K562 (cell line): Measurements from ENCODE around the gene CCDC106.

Experiments used
- BRCA1 ChIP-seq, 2 experiments: fragments of 450-650 bp in 1 of 2; sonication (generic) in 1 of 2; formaldehyde crosslinking in 1 of 2; IDR thresholded peaks; 2 replicates each; pipeline versions ENCODE4 v1.5.0 to v1.6.1; 2017 to 2020; ENCODE audit warnings: mild to moderate bottlenecking in 1 of 2, missing genetic modification reagents in 1 of 2
- EGR1 ChIP-seq: fragments of 450-650 bp; conservative IDR thresholded peaks from 2 replicates; pipeline ENCODE4 v1.6.1; 2017; ENCODE audit warnings: mild to moderate bottlenecking
- HMGN3 ChIP-seq: IDR thresholded peaks from 2 replicates; pipeline ENCODE4 v1.6.1; 2011; ENCODE audit warnings: borderline replicate concordance, low read depth, mild to moderate bottlenecking, mixed read lengths, low read length; ENCODE audit not compliant: insufficient read length; ENCODE audit errors: extremely low read depth
- MCM3 ChIP-seq: fragments of 450-650 bp; IDR thresholded peaks from 2 replicates; pipeline ENCODE4 v1.6.1; 2016
- POLR2AphosphoS5 ChIP-seq: IDR thresholded peaks from 2 replicates; pipeline ENCODE4 v1.6.1; 2011; ENCODE audit warnings: mild to moderate bottlenecking, low read depth, low read length, moderate library complexity; ENCODE audit not compliant: control insufficient read depth, insufficient read depth
- POLR2G ChIP-seq: fragments of 200-400 bp; formaldehyde crosslinking; IDR thresholded peaks from 2 replicates; pipeline ENCODE4 v1.6.1; 2017; ENCODE audit warnings: low read depth, mild to moderate bottlenecking, antibody characterized with exemption, low read length, moderate library complexity
- SMC3 ChIP-seq: conservative IDR thresholded peaks from 2 replicates; pipeline ENCODE4 v1.6.1; 2011; ENCODE audit warnings: low read depth, low read length, improper control_type of control experiment; ENCODE audit not compliant: insufficient read depth
- SRF ChIP-seq, 2 experiments: fragments of 250-450, 450-650 bp in 1 of 2; sonication (Bioruptor Pico) in 1 of 2; sonication (generic) in 1 of 2; formaldehyde crosslinking; IDR thresholded peaks; 2 replicates each; pipeline versions ENCODE4 v1.5.0 to v1.5.1; 2020 to 2022; ENCODE audit warnings: mild to moderate bottlenecking in 1 of 2, missing genetic modification reagents in 1 of 2
- ZNF217 ChIP-seq: sonication (generic); formaldehyde crosslinking; IDR thresholded peaks from 2 replicates; pipeline ENCODE4 v1.8.0; 2022; ENCODE audit warnings: mild to moderate bottlenecking, missing genetic modification reagents
- ZNF354B ChIP-seq: fragments of 250-450 bp; sonication (Bioruptor Pico); IDR thresholded peaks from 2 replicates; pipeline ENCODE4 v1.4.0; 2020
- TF ChIP-seq, protein P1 (sequence below): sonication (generic); formaldehyde crosslinking; IDR thresholded peaks from 2 replicates; pipeline ENCODE4 v1.8.1; 2023; ENCODE audit warnings: mild to moderate bottlenecking, missing genetic modification reagents
- TF ChIP-seq, protein P2 (sequence below): fragments of 200-600 bp; sonication (generic); IDR thresholded peaks from one replicate; pipeline ENCODE4 v1.6.1; 2012; ENCODE audit warnings: mild to moderate bottlenecking, low read depth, low read length, inconsistent platforms
- TF ChIP-seq, protein P3 (sequence below), 2 experiments: fragments of 450-650 bp; IDR thresholded peaks; 2 replicates each; pipeline ENCODE4 v1.6.1; 2016

DNA sequence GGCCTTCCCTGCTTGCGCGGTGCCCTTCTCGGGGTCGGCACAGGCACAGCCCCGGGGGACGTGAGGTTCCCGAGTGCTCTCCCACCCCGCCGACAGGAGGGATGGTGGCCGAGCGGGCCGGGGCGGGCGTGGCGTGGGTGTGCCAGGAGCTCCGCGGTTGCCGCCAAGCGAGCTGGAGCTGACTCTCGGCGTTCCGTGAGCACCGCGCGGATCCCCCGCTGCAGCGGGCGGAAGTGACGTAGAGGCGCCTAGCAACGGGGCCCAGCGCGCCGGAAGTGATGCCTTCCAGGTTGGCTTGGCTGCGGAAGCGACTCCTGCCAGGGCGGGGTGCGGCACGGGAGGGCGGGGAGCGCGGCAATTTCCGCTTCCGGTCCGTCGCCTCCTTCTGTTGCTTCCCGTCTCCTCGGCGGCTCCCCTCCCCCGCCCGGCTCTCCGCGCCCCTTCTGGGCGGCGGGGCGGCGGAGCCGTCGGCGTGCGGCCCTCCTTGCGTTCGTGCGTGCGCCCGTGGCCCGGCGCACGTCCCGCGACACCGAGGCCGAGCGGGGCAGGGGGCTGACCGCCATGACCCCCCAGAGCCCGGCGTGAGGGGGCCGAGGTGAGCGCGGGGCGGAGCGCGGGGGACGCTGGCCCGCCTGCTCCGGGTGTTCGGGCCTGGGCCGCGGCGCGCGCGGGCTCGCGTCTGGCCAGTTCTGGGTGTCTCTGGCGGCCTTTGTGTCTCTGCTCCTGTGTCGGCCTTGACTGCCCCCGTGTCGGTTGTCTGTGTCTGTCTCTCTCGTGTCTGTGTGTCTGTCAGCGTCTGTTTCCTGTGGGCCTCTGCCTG is 27.0 kb downstream of the CCDC106 start, which contains the start of gene EPN1:
- TF ChIP-seq ZNF217 = no peak
- no peak for TF ChIP-seq MCM3
- TF ChIP-seq POLR2G = peak; percentile 90
- TF ChIP-seq, protein P1, sequence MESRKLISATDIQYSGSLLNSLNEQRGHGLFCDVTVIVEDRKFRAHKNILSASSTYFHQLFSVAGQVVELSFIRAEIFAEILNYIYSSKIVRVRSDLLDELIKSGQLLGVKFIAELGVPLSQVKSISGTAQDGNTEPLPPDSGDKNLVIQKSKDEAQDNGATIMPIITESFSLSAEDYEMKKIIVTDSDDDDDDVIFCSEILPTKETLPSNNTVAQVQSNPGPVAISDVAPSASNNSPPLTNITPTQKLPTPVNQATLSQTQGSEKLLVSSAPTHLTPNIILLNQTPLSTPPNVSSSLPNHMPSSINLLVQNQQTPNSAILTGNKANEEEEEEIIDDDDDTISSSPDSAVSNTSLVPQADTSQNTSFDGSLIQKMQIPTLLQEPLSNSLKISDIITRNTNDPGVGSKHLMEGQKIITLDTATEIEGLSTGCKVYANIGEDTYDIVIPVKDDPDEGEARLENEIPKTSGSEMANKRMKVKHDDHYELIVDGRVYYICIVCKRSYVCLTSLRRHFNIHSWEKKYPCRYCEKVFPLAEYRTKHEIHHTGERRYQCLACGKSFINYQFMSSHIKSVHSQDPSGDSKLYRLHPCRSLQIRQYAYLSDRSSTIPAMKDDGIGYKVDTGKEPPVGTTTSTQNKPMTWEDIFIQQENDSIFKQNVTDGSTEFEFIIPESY (CRISPR knock-in tag) = no peak
- TF ChIP-seq ZNF354B (CRISPR knock-in tag) = no peak
- TF ChIP-seq, protein P2, sequence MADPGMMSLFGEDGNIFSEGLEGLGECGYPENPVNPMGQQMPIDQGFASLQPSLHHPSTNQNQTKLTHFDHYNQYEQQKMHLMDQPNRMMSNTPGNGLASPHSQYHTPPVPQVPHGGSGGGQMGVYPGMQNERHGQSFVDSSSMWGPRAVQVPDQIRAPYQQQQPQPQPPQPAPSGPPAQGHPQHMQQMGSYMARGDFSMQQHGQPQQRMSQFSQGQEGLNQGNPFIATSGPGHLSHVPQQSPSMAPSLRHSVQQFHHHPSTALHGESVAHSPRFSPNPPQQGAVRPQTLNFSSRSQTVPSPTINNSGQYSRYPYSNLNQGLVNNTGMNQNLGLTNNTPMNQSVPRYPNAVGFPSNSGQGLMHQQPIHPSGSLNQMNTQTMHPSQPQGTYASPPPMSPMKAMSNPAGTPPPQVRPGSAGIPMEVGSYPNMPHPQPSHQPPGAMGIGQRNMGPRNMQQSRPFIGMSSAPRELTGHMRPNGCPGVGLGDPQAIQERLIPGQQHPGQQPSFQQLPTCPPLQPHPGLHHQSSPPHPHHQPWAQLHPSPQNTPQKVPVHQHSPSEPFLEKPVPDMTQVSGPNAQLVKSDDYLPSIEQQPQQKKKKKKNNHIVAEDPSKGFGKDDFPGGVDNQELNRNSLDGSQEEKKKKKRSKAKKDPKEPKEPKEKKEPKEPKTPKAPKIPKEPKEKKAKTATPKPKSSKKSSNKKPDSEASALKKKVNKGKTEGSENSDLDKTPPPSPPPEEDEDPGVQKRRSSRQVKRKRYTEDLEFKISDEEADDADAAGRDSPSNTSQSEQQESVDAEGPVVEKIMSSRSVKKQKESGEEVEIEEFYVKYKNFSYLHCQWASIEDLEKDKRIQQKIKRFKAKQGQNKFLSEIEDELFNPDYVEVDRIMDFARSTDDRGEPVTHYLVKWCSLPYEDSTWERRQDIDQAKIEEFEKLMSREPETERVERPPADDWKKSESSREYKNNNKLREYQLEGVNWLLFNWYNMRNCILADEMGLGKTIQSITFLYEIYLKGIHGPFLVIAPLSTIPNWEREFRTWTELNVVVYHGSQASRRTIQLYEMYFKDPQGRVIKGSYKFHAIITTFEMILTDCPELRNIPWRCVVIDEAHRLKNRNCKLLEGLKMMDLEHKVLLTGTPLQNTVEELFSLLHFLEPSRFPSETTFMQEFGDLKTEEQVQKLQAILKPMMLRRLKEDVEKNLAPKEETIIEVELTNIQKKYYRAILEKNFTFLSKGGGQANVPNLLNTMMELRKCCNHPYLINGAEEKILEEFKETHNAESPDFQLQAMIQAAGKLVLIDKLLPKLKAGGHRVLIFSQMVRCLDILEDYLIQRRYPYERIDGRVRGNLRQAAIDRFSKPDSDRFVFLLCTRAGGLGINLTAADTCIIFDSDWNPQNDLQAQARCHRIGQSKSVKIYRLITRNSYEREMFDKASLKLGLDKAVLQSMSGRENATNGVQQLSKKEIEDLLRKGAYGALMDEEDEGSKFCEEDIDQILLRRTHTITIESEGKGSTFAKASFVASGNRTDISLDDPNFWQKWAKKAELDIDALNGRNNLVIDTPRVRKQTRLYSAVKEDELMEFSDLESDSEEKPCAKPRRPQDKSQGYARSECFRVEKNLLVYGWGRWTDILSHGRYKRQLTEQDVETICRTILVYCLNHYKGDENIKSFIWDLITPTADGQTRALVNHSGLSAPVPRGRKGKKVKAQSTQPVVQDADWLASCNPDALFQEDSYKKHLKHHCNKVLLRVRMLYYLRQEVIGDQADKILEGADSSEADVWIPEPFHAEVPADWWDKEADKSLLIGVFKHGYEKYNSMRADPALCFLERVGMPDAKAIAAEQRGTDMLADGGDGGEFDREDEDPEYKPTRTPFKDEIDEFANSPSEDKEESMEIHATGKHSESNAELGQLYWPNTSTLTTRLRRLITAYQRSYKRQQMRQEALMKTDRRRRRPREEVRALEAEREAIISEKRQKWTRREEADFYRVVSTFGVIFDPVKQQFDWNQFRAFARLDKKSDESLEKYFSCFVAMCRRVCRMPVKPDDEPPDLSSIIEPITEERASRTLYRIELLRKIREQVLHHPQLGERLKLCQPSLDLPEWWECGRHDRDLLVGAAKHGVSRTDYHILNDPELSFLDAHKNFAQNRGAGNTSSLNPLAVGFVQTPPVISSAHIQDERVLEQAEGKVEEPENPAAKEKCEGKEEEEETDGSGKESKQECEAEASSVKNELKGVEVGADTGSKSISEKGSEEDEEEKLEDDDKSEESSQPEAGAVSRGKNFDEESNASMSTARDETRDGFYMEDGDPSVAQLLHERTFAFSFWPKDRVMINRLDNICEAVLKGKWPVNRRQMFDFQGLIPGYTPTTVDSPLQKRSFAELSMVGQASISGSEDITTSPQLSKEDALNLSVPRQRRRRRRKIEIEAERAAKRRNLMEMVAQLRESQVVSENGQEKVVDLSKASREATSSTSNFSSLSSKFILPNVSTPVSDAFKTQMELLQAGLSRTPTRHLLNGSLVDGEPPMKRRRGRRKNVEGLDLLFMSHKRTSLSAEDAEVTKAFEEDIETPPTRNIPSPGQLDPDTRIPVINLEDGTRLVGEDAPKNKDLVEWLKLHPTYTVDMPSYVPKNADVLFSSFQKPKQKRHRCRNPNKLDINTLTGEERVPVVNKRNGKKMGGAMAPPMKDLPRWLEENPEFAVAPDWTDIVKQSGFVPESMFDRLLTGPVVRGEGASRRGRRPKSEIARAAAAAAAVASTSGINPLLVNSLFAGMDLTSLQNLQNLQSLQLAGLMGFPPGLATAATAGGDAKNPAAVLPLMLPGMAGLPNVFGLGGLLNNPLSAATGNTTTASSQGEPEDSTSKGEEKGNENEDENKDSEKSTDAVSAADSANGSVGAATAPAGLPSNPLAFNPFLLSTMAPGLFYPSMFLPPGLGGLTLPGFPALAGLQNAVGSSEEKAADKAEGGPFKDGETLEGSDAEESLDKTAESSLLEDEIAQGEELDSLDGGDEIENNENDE = no peak
- TF ChIP-seq POLR2AphosphoS5 = peak; percentile 80
- TF ChIP-seq SMC3 = no peak
- peak; percentile 55 for TF ChIP-seq HMGN3
- TF ChIP-seq SRF (CRISPR knock-in tag; IDR thresholded peaks at IDR 0.05) = peak in 1 of 2 experiments; percentile 71; a peak in 2 of 4 replicates
- TF ChIP-seq, protein P3, sequence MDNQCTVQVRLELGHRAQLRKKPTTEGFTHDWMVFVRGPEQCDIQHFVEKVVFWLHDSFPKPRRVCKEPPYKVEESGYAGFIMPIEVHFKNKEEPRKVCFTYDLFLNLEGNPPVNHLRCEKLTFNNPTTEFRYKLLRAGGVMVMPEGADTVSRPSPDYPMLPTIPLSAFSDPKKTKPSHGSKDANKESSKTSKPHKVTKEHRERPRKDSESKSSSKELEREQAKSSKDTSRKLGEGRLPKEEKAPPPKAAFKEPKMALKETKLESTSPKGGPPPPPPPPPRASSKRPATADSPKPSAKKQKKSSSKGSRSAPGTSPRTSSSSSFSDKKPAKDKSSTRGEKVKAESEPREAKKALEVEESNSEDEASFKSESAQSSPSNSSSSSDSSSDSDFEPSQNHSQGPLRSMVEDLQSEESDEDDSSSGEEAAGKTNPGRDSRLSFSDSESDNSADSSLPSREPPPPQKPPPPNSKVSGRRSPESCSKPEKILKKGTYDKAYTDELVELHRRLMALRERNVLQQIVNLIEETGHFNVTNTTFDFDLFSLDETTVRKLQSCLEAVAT (IDR thresholded peaks at IDR 0.05) = no peak
- no peak for TF ChIP-seq BRCA1 (IDR thresholded peaks at IDR 0.05)
- TF ChIP-seq BRCA1 (CRISPR knock-in tag; IDR thresholded peaks at IDR 0.05) = no peak
- peak; percentile 73 for TF ChIP-seq EGR1
